ENCODE results near the gene HOXA7. TPM values are rescaled to one million over a fixed set of nuclear protein-coding genes. Genes with fewer than 3 reads are reported as not detected.
A peak's percentile ranks its signal among the peaks of the same experiment; 100 is the strongest.

The HOXA7 gene
- total and polyA plus RNA-seq, 2 of the 8 experiments (the other 6 are each of a cell fraction or from before 2014, with no cell fraction given): 0.03 TPM; not detected in 1

- Histone ChIP-seq H3K27me3 (replicated peaks in 1 of 4; ENCODE audit: control insufficient read depth in 3 of 4, extremely low read depth in 1 of 4, insufficient read depth in 3 of 4, low read length in 3 of 4) (peaks cover 98 to 100% (median 99%) of the 10 kb centered on the region in 4 experiments), H3K4me1 (replicated peaks in 1 of 4; ENCODE audit: control insufficient read depth in 3 of 4, insufficient read depth in 4 of 4, low read length in 3 of 4) (peaks cover 0 to 15% (median 8%) of the 10 kb centered on the region in 4 experiments; a peak in 5 of 7 replicates), H3K9me3 (ENCODE audit: insufficient read depth in 2 of 2, low read depth in 1 of 2, low read length in 1 of 2) (no peaks in the 10 kb centered on the region), H3K79me1 (ENCODE audit: low read depth, low read length) (no peaks in the 10 kb centered on the region), H4K91ac (replicated peaks; ENCODE audit: insufficient read length, low read length) (no peak overlapping the region), H3K4me3 (ENCODE audit: extremely low read depth in 1 of 4, insufficient read depth in 2 of 4, low read depth in 3 of 4, low read length in 4 of 4) (peak overlapping the region in 1 of 4 experiments; percentile 25; a peak in 1 of 8 replicates), H2AFZ (ENCODE audit: low read length) (no peak overlapping the region), H3K23me2 (ENCODE audit: low read depth, low read length) (0 out of 2 replicates have a peak, but pooled peaks cover 1% of the 10 kb centered on the region), H3K9ac (replicated peaks in 1 of 4; ENCODE audit: extremely low read depth in 1 of 4, low read depth in 3 of 4, low read length in 3 of 4) (no peak overlapping the region), H2BK12ac (ENCODE audit: low read depth, low read length) (no peak overlapping the region), H2BK15ac (ENCODE audit: low read length) (no peak overlapping the region), H3K23ac (ENCODE audit: insufficient read length) (no peak overlapping the region), H4K5ac (ENCODE audit: insufficient read length, low read depth, low read length) (no peak overlapping the region), H3K18ac (ENCODE audit: extremely low read depth, low read length) (no peak overlapping the region), H3K4me2 (ENCODE audit: insufficient read depth in 1 of 2, low read depth in 2 of 2, low read length in 2 of 2) (peak overlapping the region; percentile 5 to 50; a peak in 3 of 4 replicates), H2AK5ac (ENCODE audit: low read depth, low read length) (no peak overlapping the region), H3K56ac (replicated peaks; ENCODE audit: insufficient read length, low read depth, low read length) (no peak overlapping the region), H4K20me1 (replicated peaks in 1 of 2; ENCODE audit: control insufficient read depth in 1 of 2, insufficient read depth in 2 of 2, low read length in 2 of 2) (peaks cover 25 to 40% of the 10 kb centered on the region in 2 experiments), H4K8ac (ENCODE audit: extremely low read depth, insufficient read depth, low read length) (0 out of 2 replicates have a peak overlapping the region, but pooled peaks have one; percentile 7), H3K27ac (ENCODE audit: low read depth, low read length) (no peak overlapping the region), H3K36me3 (ENCODE audit: control insufficient read depth in 2 of 4, insufficient read depth in 4 of 4, low read length in 3 of 4) (peaks cover 0 to 14% (median 0%) of the 10 kb centered on the region in 4 experiments; a peak in 1 of 8 replicates), H2BK120ac (replicated peaks; ENCODE audit: low read depth, low read length) (no peak overlapping the region), H3K14ac (ENCODE audit: insufficient read length) (no peak overlapping the region), H3K79me2 (ENCODE audit: control insufficient read depth in 1 of 2, insufficient read depth in 2 of 2, low read length in 2 of 2) (no peaks in the 10 kb centered on the region), H2BK20ac (ENCODE audit: low read length) (0 out of 2 replicates have a peak overlapping the region, but pooled peaks have one; percentile 48), H3K4ac (replicated peaks; ENCODE audit: insufficient read length, low read depth, low read length) (no peak overlapping the region), H2BK5ac (ENCODE audit: low read depth, low read length) (no peak overlapping the region)
- ChIA-PET CTCF (ENCODE audit: partially characterized antibody) (interaction anchor here (0.6 to 2.9 kb wide), 11 partner anchors 10 to 131 kb away, joined by 3 to 13 read pairs (median 3); partner anchors contain the start of gene HOXA5), POLR2A (ENCODE audit: partially characterized antibody) (interaction anchor here (1.3 to 2.8 kb wide), 2 partner anchors 10 to 12 kb away, joined by 5 to 6 read pairs; partner anchors contain the start of gene HOXA1)
- FAIRE-seq: no peak
- DNase-seq (ENCODE audit: low read depth in 1 of 2, low spot score in 2 of 2): peak in 1 of 2 experiments; percentile 68
- WGBS, 2 experiments (ENCODE audit: extremely low coverage in 1 of 2, insufficient coverage in 1 of 2, insufficient read length in 1 of 2, insufficient replicate concordance in 2 of 2, low coverage in 1 of 2, low lambda C conversion rate in 2 of 2, missing lambda C conversion rate in 1 of 2): 2% methylated on average over 44 of the region's 44 CpGs; no CpG with 5 or more reads in 1 of the 2 experiments
- peak; percentile 91 for TF ChIP-seq EZH2 (IDR thresholded peaks at IDR 0.05; ENCODE audit: low read depth, low read length, severe bottlenecking)
- TF ChIP-seq RAD21 (IDR thresholded peaks at IDR 0.05 in 1 of 2, conservative IDR thresholded peaks at IDR 0.05 in 1 of 2; ENCODE audit: low read depth in 2 of 2, low read length in 2 of 2): peak in 1 of 2 experiments; percentile 8; a peak in 1 of 4 replicates
- TF ChIP-seq RBBP5 (IDR thresholded peaks at IDR 0.05; ENCODE audit: borderline replicate concordance, low read depth, low read length): no peak
- no peak for TF ChIP-seq PHF8 (conservative IDR thresholded peaks at IDR 0.05; ENCODE audit: low read depth, low read length)
- peak; percentile 98 for TF ChIP-seq RNF2 (IDR thresholded peaks at IDR 0.05; ENCODE audit: borderline replicate concordance, low read depth, low read length, missing control alignments, poor library complexity, severe bottlenecking)
- 0 out of 2 replicates have a peak, but pooled peaks have one; percentile 24 for TF ChIP-seq SP1 (IDR thresholded peaks at IDR 0.05; ENCODE audit: low read depth, low read length)
- no peak for TF ChIP-seq CREB1 (IDR thresholded peaks at IDR 0.05)
- no peak for TF ChIP-seq SIN3A (conservative IDR thresholded peaks at IDR 0.05 in 1 of 2, IDR thresholded peaks at IDR 0.05 in 1 of 2; ENCODE audit: low read depth in 1 of 2, low read length in 2 of 2)
- no peak for TF ChIP-seq FOSL1 (IDR thresholded peaks at IDR 0.05; ENCODE audit: insufficient read depth, low read depth, low read length)
- TF ChIP-seq BACH1 (IDR thresholded peaks at IDR 0.05; ENCODE audit: low read length): no peak
These were observed 50.1 kb downstream of the HOXA7 start for GRCh38 chr7:27106181-27106900.

All from H1 (cell line).